Retinal pigment epithelial cell (primary cell): ENCODE measurements around the gene SNRNP200.

Experiments
- DNase-seq: peaks from one replicate; pipeline ENCODE4 v3.0.0-alpha.2; 2010; ENCODE audit warnings: low read depth
- H3K4me3 ChIP-seq: 2 replicates; pipeline ENCODE4 v1.5.1; 2011; ENCODE audit warnings: mild to moderate bottlenecking, low read length, control low read depth, moderate library complexity
- TF ChIP-seq, protein P1 (sequence below): conservative IDR thresholded peaks from 2 replicates; pipeline ENCODE4 v1.5.1; 2011; ENCODE audit warnings: low read depth, low read length, control low read depth, inconsistent platforms

The SNRNP200 gene

GRCh38 chr2:96325884-96326255, 20.5 kb upstream of the SNRNP200 start:
- no peak overlapping the region for H3K4me3 ChIP-seq
- TF ChIP-seq, protein P1, sequence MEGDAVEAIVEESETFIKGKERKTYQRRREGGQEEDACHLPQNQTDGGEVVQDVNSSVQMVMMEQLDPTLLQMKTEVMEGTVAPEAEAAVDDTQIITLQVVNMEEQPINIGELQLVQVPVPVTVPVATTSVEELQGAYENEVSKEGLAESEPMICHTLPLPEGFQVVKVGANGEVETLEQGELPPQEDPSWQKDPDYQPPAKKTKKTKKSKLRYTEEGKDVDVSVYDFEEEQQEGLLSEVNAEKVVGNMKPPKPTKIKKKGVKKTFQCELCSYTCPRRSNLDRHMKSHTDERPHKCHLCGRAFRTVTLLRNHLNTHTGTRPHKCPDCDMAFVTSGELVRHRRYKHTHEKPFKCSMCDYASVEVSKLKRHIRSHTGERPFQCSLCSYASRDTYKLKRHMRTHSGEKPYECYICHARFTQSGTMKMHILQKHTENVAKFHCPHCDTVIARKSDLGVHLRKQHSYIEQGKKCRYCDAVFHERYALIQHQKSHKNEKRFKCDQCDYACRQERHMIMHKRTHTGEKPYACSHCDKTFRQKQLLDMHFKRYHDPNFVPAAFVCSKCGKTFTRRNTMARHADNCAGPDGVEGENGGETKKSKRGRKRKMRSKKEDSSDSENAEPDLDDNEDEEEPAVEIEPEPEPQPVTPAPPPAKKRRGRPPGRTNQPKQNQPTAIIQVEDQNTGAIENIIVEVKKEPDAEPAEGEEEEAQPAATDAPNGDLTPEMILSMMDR, result no peak
- DNase-seq, result no peak

DNA sequence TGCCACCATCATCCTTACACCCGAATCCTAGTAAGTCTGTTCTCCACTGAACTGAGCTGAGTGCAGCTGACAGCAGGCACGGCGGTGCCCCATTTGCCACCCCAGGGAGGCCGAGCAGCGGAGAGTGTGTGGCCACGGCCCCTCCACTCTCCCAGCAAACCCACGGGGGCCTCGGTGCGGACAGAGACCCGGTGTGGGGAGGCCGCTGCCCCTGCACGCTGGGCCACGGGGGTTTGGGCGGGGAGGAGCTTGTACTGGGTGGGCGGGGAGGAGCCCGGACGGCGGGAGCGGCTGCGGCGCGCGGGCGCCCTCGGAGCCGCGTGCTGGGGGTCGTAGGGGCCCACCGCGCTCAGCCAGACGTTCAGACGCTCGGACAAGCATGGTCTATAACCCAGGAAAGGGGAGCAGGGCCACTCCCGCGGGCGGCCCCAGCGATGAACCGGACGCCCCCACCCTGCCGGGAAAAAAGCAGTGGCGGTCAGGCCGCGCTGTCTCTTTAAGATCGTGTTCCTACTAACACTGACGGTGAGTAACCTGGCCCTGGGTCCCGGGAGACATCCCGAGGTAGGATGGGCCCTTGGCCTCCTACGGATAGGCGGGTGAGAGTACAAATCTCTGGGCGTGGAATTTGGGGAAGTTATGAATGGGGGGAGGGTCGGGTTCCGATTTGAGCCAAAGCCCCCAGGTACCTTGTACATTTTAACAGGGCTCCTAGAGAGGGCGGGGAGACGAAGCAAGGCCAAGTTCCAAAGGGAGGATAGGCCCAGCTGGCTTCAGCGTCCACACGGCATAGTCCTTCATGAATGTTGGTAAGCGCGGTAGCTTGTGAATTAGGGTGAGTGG, 19.9 kb upstream of the SNRNP200 start, which contains the start of gene ITPRIPL1:
TSS of gene ITPRIPL1 (plus strand) at position 277 of the 843 bp plus-strand sequence. CDS start at position 800, 523 bp downstream.
- TF ChIP-seq, protein P1, result no peak
- no peak for DNase-seq
- H3K4me3 ChIP-seq, result peak within 1 kb of the TSS; percentile 45

GRCh38 chr2:96324721-96325040, 19.3 kb upstream of the SNRNP200 start:
- DNase-seq, result no peak
- peak overlapping the region; percentile 45 for H3K4me3 ChIP-seq
- TF ChIP-seq, protein P1, result no peak

DNA sequence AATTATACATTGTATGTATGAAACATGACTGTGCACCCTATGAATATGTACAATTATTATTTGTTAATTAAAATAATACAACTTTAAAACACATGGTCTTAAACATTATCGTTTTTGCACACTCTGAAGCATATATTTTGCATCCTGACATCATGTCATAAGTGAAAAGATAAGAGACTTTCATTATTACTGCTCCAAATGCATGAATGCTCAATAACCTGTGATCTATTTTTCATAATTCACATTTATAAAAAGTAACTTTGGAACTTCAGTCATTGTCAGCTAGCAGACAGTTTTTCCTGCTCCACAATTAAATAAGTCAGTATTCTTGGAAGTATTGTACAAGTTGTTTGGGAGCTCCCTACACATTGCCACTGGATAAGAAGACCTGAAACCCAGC, 18.5 kb upstream of the SNRNP200 start:
- no peak overlapping the region for H3K4me3 ChIP-seq
- TF ChIP-seq, protein P1, result no peak
- no peak for DNase-seq

DNA sequence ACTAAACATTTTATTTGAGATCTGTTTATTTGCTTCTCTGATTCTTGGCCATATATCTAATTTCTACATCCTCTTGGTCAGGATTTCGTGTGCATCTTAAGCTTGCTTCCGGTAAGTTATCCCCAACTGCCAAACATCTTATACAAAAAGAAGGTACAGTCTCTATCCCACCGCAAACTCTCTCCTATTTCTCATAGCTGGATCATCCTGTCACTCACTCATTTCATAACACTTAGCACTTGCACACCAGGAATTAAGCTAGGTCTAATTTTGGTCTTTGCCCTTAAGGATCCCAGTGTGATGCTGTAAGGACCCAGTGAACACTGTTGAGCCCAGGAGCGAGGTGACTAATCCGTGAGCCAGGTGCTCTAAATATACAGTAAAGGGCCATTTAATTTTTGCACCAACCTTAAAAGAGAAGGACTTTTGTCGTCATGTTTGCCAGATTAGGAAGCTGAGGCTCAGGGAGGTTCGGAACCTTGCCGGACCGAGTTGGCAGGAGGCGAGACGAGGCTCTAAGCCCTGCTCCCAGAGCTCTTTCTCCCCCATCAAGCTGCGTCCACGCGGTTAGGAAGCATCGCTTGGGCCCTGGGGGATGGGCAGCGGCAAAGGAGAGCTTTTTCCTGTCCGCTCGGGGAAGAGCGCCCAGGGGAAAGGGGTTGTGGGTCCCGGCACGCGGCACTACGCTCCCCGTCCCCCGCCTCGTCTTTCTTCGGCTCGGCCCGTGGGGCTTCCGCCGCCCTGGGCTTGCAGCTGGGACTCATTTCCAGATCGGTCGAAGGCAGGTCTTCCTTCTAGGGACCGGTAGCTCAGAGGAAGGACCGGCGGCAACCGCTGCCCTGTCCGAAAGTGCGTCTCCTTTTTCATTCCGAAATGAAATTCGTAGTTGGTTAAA, 15.6 kb upstream of the SNRNP200 start:
- no peak for DNase-seq
- TF ChIP-seq, protein P1, result no peak
- peak overlapping the region; percentile 52 for H3K4me3 ChIP-seq

DNA sequence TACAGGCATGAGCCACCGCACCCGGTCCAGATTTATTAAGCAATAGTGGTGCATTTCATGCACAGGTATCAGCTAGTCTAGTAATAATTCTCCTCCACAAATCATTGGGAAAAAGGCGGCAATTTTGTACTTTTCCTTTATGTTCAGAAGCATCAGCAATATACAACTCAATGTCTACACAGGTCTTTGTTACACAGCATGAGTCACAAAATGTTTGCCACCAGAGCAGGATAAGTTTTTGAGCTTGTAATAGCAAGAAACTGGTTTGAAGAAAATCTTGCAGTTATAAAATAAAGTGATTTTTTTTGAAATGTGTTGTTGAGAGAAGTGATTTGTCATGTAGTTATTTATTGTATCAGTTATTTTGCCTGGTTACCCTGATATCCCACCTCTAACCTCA, 15.0 kb upstream of the SNRNP200 start:
- DNase-seq, result no peak
- H3K4me3 ChIP-seq, result no peak overlapping the region
- TF ChIP-seq, protein P1, result no peak
